Heart left ventricle (tissue), 13 donors: ENCODE results near the gene PLPP6.

Experiments used
- POLR2A ChIP-seq, 2 donors: fragments of 450-650 bp; IDR thresholded peaks; one replicate each; pipeline ENCODE4 v1.6.1; 2017; ENCODE audit warnings: antibody characterized with exemption in 2 of 2, mild to moderate bottlenecking in 2 of 2, moderate library complexity in 2 of 2
- TF ChIP-seq, protein P1 (sequence below), 12 donors: fragments of 200-600 bp; sonication (generic) in 4 of 12; IDR thresholded peaks; one replicate each; pipeline versions ENCODE4 v1.5.0 to v1.8.0; 2018 to 2022; ENCODE audit warnings: antibody characterized with exemption in 12 of 12, mild to moderate bottlenecking in 5 of 12
- donor health status: ischemic (EF 13 %, LVEDD 7.1; RV severe dilation, severe dysfunction).
- donor health status: DM: no; HTN: yes; CAD: no.
- donor health status: DM: no; HTN: no; CAD: no.
- donor health status: ischemic (EF 25% LVEDD 6.9; RV normal size, moderate dysfunction).
- donor health status: ischemic (EF 25% LVEDD 5.7; RV mildly dilated, moderate dysfunction).
- donor health status: ischemic (EF 35%, LVEDD 5.7; RV mildly dilated, moderate dysfunction).
- donor health status: nonischemic (EF 11% LVEDD 7.7; RV severe dilation, severe dysfunction).
- donor health status: DM: yes; HTN: yes; CAD: no.
- donor health status: PGD.
- donor health status: ischemic (EF 29% LVEDD 5.4; RV normal size, mild dysfunction).
- donor health status: nonischemic (EF 23%, LVEDD 6.1; RV moderate dilation, normal function).

DNA sequence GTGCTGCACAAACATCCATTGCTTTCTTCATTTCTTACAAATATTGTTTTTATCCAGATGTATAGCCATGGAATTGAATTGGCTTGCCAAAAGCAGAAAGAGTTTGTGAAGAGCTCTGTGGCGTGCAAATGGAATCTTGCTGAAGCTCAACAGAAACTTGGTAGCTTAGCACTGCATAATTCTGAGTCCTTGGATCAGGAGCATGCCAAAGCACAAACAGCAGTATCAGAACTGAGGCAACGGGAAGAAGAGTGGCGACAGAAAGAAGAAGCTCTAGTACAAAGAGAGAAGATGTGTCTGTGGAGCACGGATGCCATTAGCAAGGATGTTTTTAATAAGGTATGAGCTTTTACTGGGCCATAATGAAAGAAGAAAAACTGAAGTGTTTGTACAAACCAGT, 22.7 kb downstream of the PLPP6 start:
- TF ChIP-seq, protein P1, sequence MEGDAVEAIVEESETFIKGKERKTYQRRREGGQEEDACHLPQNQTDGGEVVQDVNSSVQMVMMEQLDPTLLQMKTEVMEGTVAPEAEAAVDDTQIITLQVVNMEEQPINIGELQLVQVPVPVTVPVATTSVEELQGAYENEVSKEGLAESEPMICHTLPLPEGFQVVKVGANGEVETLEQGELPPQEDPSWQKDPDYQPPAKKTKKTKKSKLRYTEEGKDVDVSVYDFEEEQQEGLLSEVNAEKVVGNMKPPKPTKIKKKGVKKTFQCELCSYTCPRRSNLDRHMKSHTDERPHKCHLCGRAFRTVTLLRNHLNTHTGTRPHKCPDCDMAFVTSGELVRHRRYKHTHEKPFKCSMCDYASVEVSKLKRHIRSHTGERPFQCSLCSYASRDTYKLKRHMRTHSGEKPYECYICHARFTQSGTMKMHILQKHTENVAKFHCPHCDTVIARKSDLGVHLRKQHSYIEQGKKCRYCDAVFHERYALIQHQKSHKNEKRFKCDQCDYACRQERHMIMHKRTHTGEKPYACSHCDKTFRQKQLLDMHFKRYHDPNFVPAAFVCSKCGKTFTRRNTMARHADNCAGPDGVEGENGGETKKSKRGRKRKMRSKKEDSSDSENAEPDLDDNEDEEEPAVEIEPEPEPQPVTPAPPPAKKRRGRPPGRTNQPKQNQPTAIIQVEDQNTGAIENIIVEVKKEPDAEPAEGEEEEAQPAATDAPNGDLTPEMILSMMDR (IDR thresholded peaks at IDR 0.05): no peak
- TF ChIP-seq POLR2A (IDR thresholded peaks at IDR 0.05): no peak
